ENCODE measurements around the gene INO80C. TPM values are rescaled to one million over a fixed set of nuclear protein-coding genes. Genes with fewer than 3 reads are reported as not detected.

INO80C gene
- total RNA-seq, 1 experiment from 2014 or later: 51.1 TPM

DNA sequence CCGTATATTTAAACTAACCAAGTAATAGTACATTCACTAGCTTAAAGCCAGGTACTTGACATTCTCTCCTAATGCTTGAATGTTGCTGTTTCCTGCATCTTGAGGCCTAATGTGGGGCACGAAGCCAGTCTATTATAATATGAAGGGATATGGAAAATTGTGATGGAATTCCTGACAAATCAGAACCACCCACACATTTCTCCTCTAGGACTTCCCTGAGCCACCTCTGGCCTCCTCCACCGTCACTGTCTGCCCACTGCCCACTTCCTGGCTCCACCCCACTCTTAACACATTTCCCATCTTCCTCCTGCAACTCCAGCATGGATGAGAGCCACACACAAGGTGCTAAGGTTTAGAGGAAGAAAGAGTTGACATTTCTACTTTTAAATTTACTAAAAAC, 19.0 kb upstream of the INO80C start:
- Histone ChIP-seq H3K27ac (ENCODE audit: insufficient read length, low read depth, low read length) (no peak overlapping the region), H4K8ac (replicated peaks; ENCODE audit: insufficient read length, low read depth, low read length) (no peak overlapping the region)
- no CpG with 5 or more reads among the region's 3 CpGs for WGBS (ENCODE audit: extremely low coverage, insufficient read length, low lambda C conversion rate)

More for the DNA sequence above, 19.0 kb upstream of the INO80C start:
- no peak overlapping the region for H2BK120ac ChIP-seq (ENCODE audit: low read depth, low read length, poor library complexity, severe bottlenecking)
- no peak overlapping the region for H2BK5ac ChIP-seq (ENCODE audit: insufficient read length, low read length)
- H3K23me2 ChIP-seq (ENCODE audit: insufficient read length, low read depth, low read length, poor library complexity, severe bottlenecking): no peaks in the 10 kb centered on the region
- no peaks in the 10 kb centered on the region for H3K27me3 ChIP-seq (ENCODE audit: insufficient read depth, low read length)
- no peak overlapping the region for H3T11ph ChIP-seq (ENCODE audit: low read length)
- no peak overlapping the region for H3K56ac ChIP-seq (ENCODE audit: insufficient read length, low read depth, low read length)
- H2BK20ac ChIP-seq (ENCODE audit: low read depth, low read length, poor library complexity, severe bottlenecking): no peak overlapping the region
- H3K4me3 Mint-ChIP-seq: no peak overlapping the region
- H3K4ac ChIP-seq (ENCODE audit: low read depth, low read length): no peak overlapping the region
- H3K23ac ChIP-seq (ENCODE audit: insufficient read length, low read depth, low read length): no peak overlapping the region
- H2AFZ ChIP-seq (ENCODE audit: low read length): no peak overlapping the region
- H2BK12ac ChIP-seq (ENCODE audit: insufficient read length, low read depth, low read length): no peak overlapping the region
- H3K9ac ChIP-seq (ENCODE audit: extremely low read depth, insufficient read length, low read length): no peak overlapping the region
- no peak for DNase-seq
- H3K14ac ChIP-seq (ENCODE audit: insufficient read depth, low read length): no peak overlapping the region
- TF ChIP-seq, protein P1, sequence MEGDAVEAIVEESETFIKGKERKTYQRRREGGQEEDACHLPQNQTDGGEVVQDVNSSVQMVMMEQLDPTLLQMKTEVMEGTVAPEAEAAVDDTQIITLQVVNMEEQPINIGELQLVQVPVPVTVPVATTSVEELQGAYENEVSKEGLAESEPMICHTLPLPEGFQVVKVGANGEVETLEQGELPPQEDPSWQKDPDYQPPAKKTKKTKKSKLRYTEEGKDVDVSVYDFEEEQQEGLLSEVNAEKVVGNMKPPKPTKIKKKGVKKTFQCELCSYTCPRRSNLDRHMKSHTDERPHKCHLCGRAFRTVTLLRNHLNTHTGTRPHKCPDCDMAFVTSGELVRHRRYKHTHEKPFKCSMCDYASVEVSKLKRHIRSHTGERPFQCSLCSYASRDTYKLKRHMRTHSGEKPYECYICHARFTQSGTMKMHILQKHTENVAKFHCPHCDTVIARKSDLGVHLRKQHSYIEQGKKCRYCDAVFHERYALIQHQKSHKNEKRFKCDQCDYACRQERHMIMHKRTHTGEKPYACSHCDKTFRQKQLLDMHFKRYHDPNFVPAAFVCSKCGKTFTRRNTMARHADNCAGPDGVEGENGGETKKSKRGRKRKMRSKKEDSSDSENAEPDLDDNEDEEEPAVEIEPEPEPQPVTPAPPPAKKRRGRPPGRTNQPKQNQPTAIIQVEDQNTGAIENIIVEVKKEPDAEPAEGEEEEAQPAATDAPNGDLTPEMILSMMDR (conservative IDR thresholded peaks at IDR 0.05): no peak
- no peaks in the 10 kb centered on the region for H3K79me2 ChIP-seq (ENCODE audit: insufficient read depth, low read length)
- H3K9me3 ChIP-seq (ENCODE audit: control insufficient read depth, low read depth, low read length): no peaks in the 10 kb centered on the region
- no peaks in the 10 kb centered on the region for H3K36me3 Mint-ChIP-seq (ENCODE audit: insufficient read depth in 1 of 3, low read depth in 3 of 3)
- no peak overlapping the region for H4K5ac ChIP-seq (ENCODE audit: insufficient read length, low read depth, low read length)
- H3K4me1 ChIP-seq (ENCODE audit: insufficient read depth, low read length): no peaks in the 10 kb centered on the region; the same call in 1 of the 2 replicates
- H3K79me1 ChIP-seq (ENCODE audit: insufficient read depth, low read depth, low read length, poor library complexity, severe bottlenecking): no peaks in the 10 kb centered on the region
- no peak overlapping the region for H2AK5ac ChIP-seq (ENCODE audit: insufficient read length, low read length)
- no peaks in the 10 kb centered on the region for H3K9me3 Mint-ChIP-seq
- no peaks in the 10 kb centered on the region for H4K20me1 ChIP-seq (ENCODE audit: control insufficient read depth, insufficient read depth, insufficient read length)
- H3K27ac Mint-ChIP-seq: no peak overlapping the region
- no peak overlapping the region for H4K91ac ChIP-seq (ENCODE audit: insufficient read length, low read depth, low read length)
- peaks cover 23 to 31% of the 10 kb centered on the region in 2 experiments for H3K4me1 Mint-ChIP-seq
- no peak overlapping the region for H2BK15ac ChIP-seq (ENCODE audit: low read depth, low read length)
- no peak overlapping the region for H3K18ac ChIP-seq (ENCODE audit: insufficient read length, low read depth, low read length)
- H3K4me2 ChIP-seq (ENCODE audit: insufficient read depth, insufficient read length, low read length): no peak overlapping the region
- no peaks in the 10 kb centered on the region for H3K27me3 Mint-ChIP-seq (ENCODE audit: low read depth)
